ENCODE results near the gene DUS1L.

The DUS1L gene

DNA sequence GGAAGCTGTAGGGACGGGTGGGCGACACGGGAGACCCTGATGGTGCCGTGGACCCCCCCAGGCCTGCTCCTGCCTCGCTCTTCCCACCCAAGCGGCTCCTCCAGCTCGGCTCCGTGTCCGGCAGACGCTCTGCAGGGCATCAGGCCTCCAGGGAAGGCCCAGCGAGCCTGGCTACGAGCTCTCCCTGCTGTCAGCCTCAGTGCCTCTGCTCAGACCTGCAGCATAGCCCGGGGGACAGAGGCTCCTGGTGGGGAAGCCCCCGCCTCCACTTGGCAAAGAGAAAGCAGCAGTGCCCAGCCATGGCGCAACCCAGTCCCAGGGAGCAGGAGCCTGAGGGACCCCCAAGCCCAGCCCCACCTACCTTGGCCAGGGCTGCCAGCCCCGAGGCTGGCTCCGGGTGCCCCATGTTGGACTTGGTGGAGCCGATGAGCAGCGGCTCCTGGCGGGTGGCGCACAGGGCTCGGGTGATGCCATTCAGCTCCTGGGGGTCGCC is 26.5 kb upstream of the DUS1L start:
- DNase-seq (ENCODE audit: low read depth), result no peak
- H3K4me3 ChIP-seq (ENCODE audit: low read length), result no peak overlapping the region
- TF ChIP-seq, protein P1, sequence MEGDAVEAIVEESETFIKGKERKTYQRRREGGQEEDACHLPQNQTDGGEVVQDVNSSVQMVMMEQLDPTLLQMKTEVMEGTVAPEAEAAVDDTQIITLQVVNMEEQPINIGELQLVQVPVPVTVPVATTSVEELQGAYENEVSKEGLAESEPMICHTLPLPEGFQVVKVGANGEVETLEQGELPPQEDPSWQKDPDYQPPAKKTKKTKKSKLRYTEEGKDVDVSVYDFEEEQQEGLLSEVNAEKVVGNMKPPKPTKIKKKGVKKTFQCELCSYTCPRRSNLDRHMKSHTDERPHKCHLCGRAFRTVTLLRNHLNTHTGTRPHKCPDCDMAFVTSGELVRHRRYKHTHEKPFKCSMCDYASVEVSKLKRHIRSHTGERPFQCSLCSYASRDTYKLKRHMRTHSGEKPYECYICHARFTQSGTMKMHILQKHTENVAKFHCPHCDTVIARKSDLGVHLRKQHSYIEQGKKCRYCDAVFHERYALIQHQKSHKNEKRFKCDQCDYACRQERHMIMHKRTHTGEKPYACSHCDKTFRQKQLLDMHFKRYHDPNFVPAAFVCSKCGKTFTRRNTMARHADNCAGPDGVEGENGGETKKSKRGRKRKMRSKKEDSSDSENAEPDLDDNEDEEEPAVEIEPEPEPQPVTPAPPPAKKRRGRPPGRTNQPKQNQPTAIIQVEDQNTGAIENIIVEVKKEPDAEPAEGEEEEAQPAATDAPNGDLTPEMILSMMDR (IDR thresholded peaks at IDR 0.05; ENCODE audit: insufficient read depth, low read depth, low read length, missing control alignments), result no peak

GRCh38 chr17:82091264-82092066 is 25.9 kb upstream of the DUS1L start:
- DNase-seq (ENCODE audit: low read depth), result no peak

DNA sequence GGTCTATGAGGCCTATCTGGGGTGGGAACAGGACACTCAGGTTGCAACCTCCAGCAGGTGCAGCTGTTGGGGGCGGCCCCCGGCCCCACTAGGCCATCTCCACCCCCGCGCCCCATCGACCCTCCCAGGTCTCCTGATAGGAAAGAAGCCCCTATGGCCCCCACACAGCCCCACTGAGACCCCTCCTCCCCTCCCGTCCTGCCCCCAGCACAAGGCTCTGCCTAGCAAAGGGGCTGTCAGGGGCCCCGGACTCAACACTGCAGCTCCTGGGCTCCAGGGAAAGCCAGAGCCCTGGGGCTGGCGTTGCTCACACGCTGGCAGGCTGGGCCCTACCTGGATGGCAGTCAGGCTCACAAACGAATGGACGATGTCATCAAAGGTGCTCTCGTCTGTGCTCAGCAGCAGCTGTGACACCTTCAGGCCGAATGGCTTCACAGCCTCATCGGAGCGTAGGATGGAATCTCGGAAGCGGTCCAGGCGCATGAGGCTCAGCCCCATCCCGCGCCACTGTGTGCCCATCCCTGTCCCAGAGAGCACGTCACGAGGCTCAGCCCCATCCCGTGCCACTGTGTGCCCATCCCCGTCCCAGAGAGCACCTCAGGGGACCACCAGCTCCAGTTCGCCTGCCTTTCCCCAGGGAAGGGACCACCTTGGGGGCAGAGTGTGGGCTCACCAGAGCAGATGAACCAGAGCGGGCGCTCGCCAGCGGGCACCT is 25.1 kb upstream of the DUS1L start:
- DNase-seq (ENCODE audit: low read depth), result no peak
- H3K4me3 ChIP-seq (ENCODE audit: low read length), result no peak overlapping the region
- TF ChIP-seq, protein P1 (IDR thresholded peaks at IDR 0.05; ENCODE audit: insufficient read depth, low read depth, low read length, missing control alignments), result no peak

More at GRCh38 chr17:82091264-82092066, 25.9 kb upstream of the DUS1L start:
- TF ChIP-seq, protein P1 (IDR thresholded peaks at IDR 0.05; ENCODE audit: insufficient read depth, low read depth, low read length, missing control alignments), result no peak
- no peak overlapping the region for H3K4me3 ChIP-seq (ENCODE audit: low read length)

DNA sequence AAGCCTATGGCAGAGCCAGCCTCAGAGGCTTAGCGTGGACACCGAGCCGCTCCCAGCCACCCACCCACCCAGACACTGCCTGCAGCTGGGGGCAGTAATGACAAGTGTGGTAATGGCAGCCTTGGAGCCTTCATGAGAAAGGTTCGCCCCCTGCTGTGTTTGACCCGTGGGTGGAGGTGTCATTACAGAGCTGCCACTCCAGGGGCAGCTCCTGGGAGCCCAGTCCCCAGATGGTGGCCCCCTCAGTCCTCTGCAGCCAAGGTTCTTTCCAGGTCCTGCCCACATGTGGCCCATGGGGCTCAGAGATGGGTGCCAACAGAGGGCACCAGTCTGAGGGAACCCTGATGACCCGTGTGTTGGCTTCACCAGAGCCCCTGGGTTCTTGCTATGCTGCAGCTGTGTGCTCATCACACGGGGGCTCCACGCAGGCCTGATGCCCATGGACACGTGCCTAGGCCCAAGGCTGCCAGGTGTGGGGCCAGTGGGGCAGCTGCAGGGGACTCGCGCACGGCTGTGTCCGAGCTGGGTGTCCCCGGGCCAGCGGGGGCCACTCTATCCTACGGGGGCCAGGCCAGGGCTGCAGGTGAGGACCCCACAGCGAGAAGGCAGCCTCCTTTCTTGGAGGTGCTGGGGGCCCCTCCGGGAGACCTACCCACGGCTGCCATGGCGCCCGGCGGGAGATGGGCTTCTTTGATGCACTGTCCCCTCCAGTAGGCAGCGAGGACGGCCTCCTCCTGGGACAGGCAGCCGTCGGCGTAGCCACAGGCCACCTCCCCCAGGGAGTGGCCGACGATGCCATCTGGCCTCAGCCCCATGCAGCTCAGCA is 24.3 kb upstream of the DUS1L start:
- TF ChIP-seq, protein P1 (IDR thresholded peaks at IDR 0.05; ENCODE audit: insufficient read depth, low read depth, low read length, missing control alignments), result no peak
- no peak for DNase-seq (ENCODE audit: low read depth)
- no peak overlapping the region for H3K4me3 ChIP-seq (ENCODE audit: low read length)

- DNase-seq (ENCODE audit: low read depth), result no peak
- TF ChIP-seq, protein P1 (IDR thresholded peaks at IDR 0.05; ENCODE audit: insufficient read depth, low read depth, low read length, missing control alignments), result no peak
- no peak overlapping the region for H3K4me3 ChIP-seq (ENCODE audit: low read length)
Observed at GRCh38 chr17:82088838-82089722, 23.5 kb upstream of the DUS1L start.
